Osteoblast (primary cell): ENCODE measurements around the gene ALOX5AP. TPM values are rescaled to one million over a fixed set of nuclear protein-coding genes. Genes with fewer than 3 reads are reported as not detected.

Experiments used
- DNase-seq: peaks from one replicate; pipeline ENCODE4 v3.0.0; 2011; ENCODE audit warnings: low spot score, mixed read lengths; ENCODE audit not compliant: insufficient read length; ENCODE audit errors: missing footprints
- H2AFZ ChIP-seq: 2 replicates; pipeline ENCODE4 v1.6.0; 2011; ENCODE audit warnings: mild to moderate bottlenecking, low read length
- H3K27ac ChIP-seq: 2 replicates; pipeline ENCODE4 v1.5.1; 2011; ENCODE audit warnings: mild to moderate bottlenecking, low read depth, low read length, moderate library complexity
- H3K27me3 ChIP-seq: 2 replicates; pipeline ENCODE4 v1.6.0; 2012; ENCODE audit warnings: mild to moderate bottlenecking, control low read depth, inconsistent platforms, low read length, moderate library complexity; ENCODE audit not compliant: insufficient read depth
- H3K36me3 ChIP-seq: 2 replicates; pipeline ENCODE4 v1.5.1; 2011; ENCODE audit warnings: mild to moderate bottlenecking, low read length, control low read depth, moderate library complexity; ENCODE audit not compliant: insufficient read depth
- H3K4me1 ChIP-seq: 2 replicates; pipeline ENCODE4 v1.5.1; 2011; ENCODE audit warnings: mild to moderate bottlenecking, low read length, control low read depth, moderate library complexity; ENCODE audit not compliant: insufficient read depth
- H3K4me2 ChIP-seq: 2 replicates; pipeline ENCODE4 v1.6.0; 2011; ENCODE audit warnings: mild to moderate bottlenecking, low read length; ENCODE audit not compliant: insufficient read depth
- H3K4me3 ChIP-seq: fragments of 200-600 bp; sonication (generic); 3 replicates; pipeline ENCODE4 v1.5.1; 2012; ENCODE audit warnings: mild to moderate bottlenecking, low read length, inconsistent platforms; ENCODE audit not compliant: insufficient read depth
- H3K79me2 ChIP-seq: 2 replicates; pipeline ENCODE4 v1.6.0; 2012; ENCODE audit warnings: mild to moderate bottlenecking, low read length, control low read depth, inconsistent platforms; ENCODE audit not compliant: insufficient read depth
- H3K9me3 ChIP-seq: 2 replicates; pipeline ENCODE4 v1.5.1; 2011; ENCODE audit warnings: low read depth, low read length, control low read depth
- H4K20me1 ChIP-seq: 2 replicates; pipeline ENCODE4 v1.6.0; 2012; ENCODE audit warnings: mild to moderate bottlenecking, low read length, control low read depth; ENCODE audit not compliant: insufficient read depth
- total RNA-seq: library from RNA; depleted of rRNA; stranded (reverse); fragments of >200 nt; gene quantifications from 2 replicates; pipeline ENCODE4 v1.2.3, GENCODE V29; 2012
- TF ChIP-seq, protein P1 (sequence below): IDR thresholded peaks from 2 replicates; pipeline ENCODE4 v1.5.1; 2011; ENCODE audit warnings: mild to moderate bottlenecking, low read depth, low read length, moderate library complexity; ENCODE audit errors: extremely low read depth

Gene ALOX5AP
- total RNA-seq, 1 donor, result not detected

- H4K20me1 ChIP-seq, result no peaks in the 10 kb centered on the region
- H3K79me2 ChIP-seq, result no peaks in the 10 kb centered on the region
- H3K4me1 ChIP-seq, result peaks cover 19% of the 10 kb centered on the region
- TF ChIP-seq, protein P1, sequence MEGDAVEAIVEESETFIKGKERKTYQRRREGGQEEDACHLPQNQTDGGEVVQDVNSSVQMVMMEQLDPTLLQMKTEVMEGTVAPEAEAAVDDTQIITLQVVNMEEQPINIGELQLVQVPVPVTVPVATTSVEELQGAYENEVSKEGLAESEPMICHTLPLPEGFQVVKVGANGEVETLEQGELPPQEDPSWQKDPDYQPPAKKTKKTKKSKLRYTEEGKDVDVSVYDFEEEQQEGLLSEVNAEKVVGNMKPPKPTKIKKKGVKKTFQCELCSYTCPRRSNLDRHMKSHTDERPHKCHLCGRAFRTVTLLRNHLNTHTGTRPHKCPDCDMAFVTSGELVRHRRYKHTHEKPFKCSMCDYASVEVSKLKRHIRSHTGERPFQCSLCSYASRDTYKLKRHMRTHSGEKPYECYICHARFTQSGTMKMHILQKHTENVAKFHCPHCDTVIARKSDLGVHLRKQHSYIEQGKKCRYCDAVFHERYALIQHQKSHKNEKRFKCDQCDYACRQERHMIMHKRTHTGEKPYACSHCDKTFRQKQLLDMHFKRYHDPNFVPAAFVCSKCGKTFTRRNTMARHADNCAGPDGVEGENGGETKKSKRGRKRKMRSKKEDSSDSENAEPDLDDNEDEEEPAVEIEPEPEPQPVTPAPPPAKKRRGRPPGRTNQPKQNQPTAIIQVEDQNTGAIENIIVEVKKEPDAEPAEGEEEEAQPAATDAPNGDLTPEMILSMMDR, result no peak
- H2AFZ ChIP-seq, result peak overlapping the region; percentile 98
- no peaks in the 10 kb centered on the region for H3K9me3 ChIP-seq
- no peaks in the 10 kb centered on the region for H3K27me3 ChIP-seq
- peak overlapping the region; percentile 90 for H3K4me2 ChIP-seq
- no peak for DNase-seq
- peak overlapping the region; percentile 83 for H3K27ac ChIP-seq
- H3K4me3 ChIP-seq, result peak overlapping the region; percentile 71
- no peaks in the 10 kb centered on the region for H3K36me3 ChIP-seq
Measured at GRCh38 chr13:30803749-30804148, 68.4 kb downstream of the ALOX5AP start.

- Histone ChIP-seq H4K20me1 (no peaks in the 10 kb centered on the region), H3K27me3 (no peaks in the 10 kb centered on the region), H3K4me1 (peaks cover 22% of the 10 kb centered on the region), H3K4me2 (no peak overlapping the region), H3K9me3 (no peaks in the 10 kb centered on the region), H3K79me2 (no peaks in the 10 kb centered on the region), H2AFZ (no peak overlapping the region), H3K4me3 (no peak overlapping the region), H3K36me3 (no peaks in the 10 kb centered on the region), H3K27ac (peak overlapping the region; percentile 9)
- DNase-seq, result no peak
- TF ChIP-seq, protein P1, result peak; percentile 35
Measured at GRCh38 chr13:30804474-30804873, 69.1 kb downstream of the ALOX5AP start.

DNA sequence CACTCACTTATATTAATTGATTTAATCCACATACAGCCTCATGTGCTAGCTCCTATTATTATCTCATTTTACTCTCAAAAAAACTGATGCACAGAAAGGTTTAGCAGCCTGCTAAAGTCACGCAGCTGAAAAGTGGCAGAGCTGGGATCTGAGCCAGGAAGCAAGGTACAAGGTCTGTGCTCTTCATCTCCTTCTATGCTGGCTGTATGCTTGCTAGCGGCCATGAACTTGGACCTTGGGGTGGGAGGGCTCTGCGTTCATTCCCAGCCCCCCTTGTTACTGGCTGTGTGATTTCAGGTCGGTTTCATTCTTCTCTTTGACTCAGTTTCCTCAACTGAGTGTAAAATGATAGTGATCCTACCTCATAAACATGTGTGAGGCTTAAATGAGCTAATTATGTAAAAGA is 69.8 kb downstream of the ALOX5AP start:
- Histone ChIP-seq H3K79me2 (no peaks in the 10 kb centered on the region), H3K4me1 (peaks cover 22% of the 10 kb centered on the region), H3K4me2 (no peak overlapping the region), H2AFZ (no peak overlapping the region), H3K36me3 (no peaks in the 10 kb centered on the region), H3K4me3 (no peak overlapping the region), H3K27me3 (no peaks in the 10 kb centered on the region), H3K27ac (no peak overlapping the region), H3K9me3 (no peaks in the 10 kb centered on the region), H4K20me1 (no peaks in the 10 kb centered on the region)
- DNase-seq, result no peak
- TF ChIP-seq, protein P1, result no peak

DNA sequence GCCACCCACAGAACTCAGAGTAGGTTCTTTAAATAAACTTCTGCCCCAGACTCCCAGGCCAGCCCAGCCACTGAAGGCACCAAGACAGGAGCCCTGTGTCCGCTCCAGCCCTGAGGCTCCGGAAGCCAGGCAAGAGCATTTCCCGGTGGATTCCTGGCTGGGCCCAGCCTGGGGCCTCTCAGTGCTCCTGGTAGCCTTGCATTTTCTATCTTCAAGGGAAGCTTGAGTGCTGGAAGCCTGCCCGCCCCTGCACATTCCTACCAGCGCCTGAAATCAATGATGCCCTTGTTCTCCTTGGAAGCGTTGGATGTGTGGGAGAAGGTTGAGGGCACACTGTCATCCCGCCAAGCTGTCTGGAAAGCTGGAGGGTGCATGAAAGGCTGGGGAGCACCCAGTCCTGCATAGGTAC is 70.3 kb downstream of the ALOX5AP start:
- TF ChIP-seq, protein P1, result no peak
- Histone ChIP-seq H3K4me2 (no peak overlapping the region), H3K4me3 (no peak overlapping the region), H4K20me1 (no peaks in the 10 kb centered on the region), H3K36me3 (no peaks in the 10 kb centered on the region), H3K4me1 (peaks cover 22% of the 10 kb centered on the region), H3K27me3 (no peaks in the 10 kb centered on the region), H3K79me2 (no peaks in the 10 kb centered on the region), H3K9me3 (no peaks in the 10 kb centered on the region), H2AFZ (no peak overlapping the region), H3K27ac (peak overlapping the region; percentile 41)
- no peak for DNase-seq
